Suprapubic skin (tissue), 3 donors: Measurements from ENCODE around the gene GRID1.

Experiments used
- CTCF ChIP-seq, 2 donors: fragments of 200-600 bp in 1 of 2; fragments of 450-650 bp in 1 of 2; sonication (generic) in 1 of 2; IDR thresholded peaks; one replicate each; pipeline ENCODE4 v1.5.1; 2016 to 2019; ENCODE audit warnings: antibody characterized with exemption in 2 of 2, mild to moderate bottlenecking in 1 of 2, moderate library complexity in 1 of 2
- EP300 ChIP-seq: sonication (generic); formaldehyde crosslinking; IDR thresholded peaks from one replicate; pipeline ENCODE4 v1.6.1; 2017; ENCODE audit warnings: antibody characterized with exemption

- TF ChIP-seq CTCF (IDR thresholded peaks at IDR 0.05), result no peak
- no peak for TF ChIP-seq EP300
These were observed 515.9 kb downstream of the GRID1 start for GRCh38 chr10:85850736-85851135.
